ENCODE results near the gene AKAP5. TPM values are rescaled to one million over a fixed set of nuclear protein-coding genes. Genes with fewer than 3 reads are reported as not detected.

AKAP5 gene
- total and polyA plus RNA-seq, 2 of the 8 experiments (the other 6 are each of a cell fraction or from before 2014, with no cell fraction given): 0.50 to 3.8 TPM

DNA sequence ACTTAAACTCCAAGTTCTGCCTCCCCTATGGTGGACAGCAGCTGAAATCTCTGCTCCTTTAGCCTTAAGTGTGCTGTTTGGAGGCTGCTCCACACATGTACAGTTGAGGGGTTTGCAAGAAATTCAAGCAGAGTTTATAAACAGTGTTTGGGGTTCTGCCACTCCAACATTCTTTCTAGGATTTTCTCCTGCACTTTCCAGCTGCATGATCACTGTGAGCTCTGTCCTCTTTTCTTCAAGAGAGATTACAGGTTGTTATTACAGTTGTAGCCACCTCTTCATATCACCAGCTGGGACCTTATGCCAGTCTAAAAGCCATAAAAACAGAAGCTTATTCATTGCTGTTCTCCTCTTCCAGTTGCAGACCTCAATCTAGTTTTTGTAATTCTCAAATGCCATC lies 30.0 kb downstream of the AKAP5 start (continued):
- TF ChIP-seq, protein P1, sequence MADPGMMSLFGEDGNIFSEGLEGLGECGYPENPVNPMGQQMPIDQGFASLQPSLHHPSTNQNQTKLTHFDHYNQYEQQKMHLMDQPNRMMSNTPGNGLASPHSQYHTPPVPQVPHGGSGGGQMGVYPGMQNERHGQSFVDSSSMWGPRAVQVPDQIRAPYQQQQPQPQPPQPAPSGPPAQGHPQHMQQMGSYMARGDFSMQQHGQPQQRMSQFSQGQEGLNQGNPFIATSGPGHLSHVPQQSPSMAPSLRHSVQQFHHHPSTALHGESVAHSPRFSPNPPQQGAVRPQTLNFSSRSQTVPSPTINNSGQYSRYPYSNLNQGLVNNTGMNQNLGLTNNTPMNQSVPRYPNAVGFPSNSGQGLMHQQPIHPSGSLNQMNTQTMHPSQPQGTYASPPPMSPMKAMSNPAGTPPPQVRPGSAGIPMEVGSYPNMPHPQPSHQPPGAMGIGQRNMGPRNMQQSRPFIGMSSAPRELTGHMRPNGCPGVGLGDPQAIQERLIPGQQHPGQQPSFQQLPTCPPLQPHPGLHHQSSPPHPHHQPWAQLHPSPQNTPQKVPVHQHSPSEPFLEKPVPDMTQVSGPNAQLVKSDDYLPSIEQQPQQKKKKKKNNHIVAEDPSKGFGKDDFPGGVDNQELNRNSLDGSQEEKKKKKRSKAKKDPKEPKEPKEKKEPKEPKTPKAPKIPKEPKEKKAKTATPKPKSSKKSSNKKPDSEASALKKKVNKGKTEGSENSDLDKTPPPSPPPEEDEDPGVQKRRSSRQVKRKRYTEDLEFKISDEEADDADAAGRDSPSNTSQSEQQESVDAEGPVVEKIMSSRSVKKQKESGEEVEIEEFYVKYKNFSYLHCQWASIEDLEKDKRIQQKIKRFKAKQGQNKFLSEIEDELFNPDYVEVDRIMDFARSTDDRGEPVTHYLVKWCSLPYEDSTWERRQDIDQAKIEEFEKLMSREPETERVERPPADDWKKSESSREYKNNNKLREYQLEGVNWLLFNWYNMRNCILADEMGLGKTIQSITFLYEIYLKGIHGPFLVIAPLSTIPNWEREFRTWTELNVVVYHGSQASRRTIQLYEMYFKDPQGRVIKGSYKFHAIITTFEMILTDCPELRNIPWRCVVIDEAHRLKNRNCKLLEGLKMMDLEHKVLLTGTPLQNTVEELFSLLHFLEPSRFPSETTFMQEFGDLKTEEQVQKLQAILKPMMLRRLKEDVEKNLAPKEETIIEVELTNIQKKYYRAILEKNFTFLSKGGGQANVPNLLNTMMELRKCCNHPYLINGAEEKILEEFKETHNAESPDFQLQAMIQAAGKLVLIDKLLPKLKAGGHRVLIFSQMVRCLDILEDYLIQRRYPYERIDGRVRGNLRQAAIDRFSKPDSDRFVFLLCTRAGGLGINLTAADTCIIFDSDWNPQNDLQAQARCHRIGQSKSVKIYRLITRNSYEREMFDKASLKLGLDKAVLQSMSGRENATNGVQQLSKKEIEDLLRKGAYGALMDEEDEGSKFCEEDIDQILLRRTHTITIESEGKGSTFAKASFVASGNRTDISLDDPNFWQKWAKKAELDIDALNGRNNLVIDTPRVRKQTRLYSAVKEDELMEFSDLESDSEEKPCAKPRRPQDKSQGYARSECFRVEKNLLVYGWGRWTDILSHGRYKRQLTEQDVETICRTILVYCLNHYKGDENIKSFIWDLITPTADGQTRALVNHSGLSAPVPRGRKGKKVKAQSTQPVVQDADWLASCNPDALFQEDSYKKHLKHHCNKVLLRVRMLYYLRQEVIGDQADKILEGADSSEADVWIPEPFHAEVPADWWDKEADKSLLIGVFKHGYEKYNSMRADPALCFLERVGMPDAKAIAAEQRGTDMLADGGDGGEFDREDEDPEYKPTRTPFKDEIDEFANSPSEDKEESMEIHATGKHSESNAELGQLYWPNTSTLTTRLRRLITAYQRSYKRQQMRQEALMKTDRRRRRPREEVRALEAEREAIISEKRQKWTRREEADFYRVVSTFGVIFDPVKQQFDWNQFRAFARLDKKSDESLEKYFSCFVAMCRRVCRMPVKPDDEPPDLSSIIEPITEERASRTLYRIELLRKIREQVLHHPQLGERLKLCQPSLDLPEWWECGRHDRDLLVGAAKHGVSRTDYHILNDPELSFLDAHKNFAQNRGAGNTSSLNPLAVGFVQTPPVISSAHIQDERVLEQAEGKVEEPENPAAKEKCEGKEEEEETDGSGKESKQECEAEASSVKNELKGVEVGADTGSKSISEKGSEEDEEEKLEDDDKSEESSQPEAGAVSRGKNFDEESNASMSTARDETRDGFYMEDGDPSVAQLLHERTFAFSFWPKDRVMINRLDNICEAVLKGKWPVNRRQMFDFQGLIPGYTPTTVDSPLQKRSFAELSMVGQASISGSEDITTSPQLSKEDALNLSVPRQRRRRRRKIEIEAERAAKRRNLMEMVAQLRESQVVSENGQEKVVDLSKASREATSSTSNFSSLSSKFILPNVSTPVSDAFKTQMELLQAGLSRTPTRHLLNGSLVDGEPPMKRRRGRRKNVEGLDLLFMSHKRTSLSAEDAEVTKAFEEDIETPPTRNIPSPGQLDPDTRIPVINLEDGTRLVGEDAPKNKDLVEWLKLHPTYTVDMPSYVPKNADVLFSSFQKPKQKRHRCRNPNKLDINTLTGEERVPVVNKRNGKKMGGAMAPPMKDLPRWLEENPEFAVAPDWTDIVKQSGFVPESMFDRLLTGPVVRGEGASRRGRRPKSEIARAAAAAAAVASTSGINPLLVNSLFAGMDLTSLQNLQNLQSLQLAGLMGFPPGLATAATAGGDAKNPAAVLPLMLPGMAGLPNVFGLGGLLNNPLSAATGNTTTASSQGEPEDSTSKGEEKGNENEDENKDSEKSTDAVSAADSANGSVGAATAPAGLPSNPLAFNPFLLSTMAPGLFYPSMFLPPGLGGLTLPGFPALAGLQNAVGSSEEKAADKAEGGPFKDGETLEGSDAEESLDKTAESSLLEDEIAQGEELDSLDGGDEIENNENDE (IDR thresholded peaks at IDR 0.05; ENCODE audit: insufficient replicate concordance, low read length): no peak
- TF ChIP-seq CEBPB (IDR thresholded peaks at IDR 0.05; ENCODE audit: low read depth, low read length): no peak
- TF ChIP-seq POLR2AphosphoS5 (IDR thresholded peaks at IDR 0.05; ENCODE audit: low read depth, low read length): no peak
- TF ChIP-seq JUN (IDR thresholded peaks at IDR 0.05; ENCODE audit: low read depth, low read length): no peak
- TF ChIP-seq TBP (IDR thresholded peaks at IDR 0.05; ENCODE audit: low read depth, low read length): no peak
- TF ChIP-seq, protein P2, sequence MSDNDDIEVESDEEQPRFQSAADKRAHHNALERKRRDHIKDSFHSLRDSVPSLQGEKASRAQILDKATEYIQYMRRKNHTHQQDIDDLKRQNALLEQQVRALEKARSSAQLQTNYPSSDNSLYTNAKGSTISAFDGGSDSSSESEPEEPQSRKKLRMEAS (IDR thresholded peaks at IDR 0.05): no peak
- TF ChIP-seq HDAC2 (IDR thresholded peaks at IDR 0.05; ENCODE audit: borderline replicate concordance in 1 of 2, low read depth in 2 of 2, low read length in 2 of 2): no peak
- no peak for TF ChIP-seq RBBP5 (IDR thresholded peaks at IDR 0.05; ENCODE audit: borderline replicate concordance, low read depth, low read length)
- TF ChIP-seq SP4 (IDR thresholded peaks at IDR 0.05; ENCODE audit: low read length): no peak
- TF ChIP-seq SP2 (IDR thresholded peaks at IDR 0.05; ENCODE audit: low read length): no peak
- no peak for TF ChIP-seq KDM1A (IDR thresholded peaks at IDR 0.05; ENCODE audit: borderline replicate concordance, low read length)
